HepG2 (cell line): ENCODE measurements around the gene CNTD1. TPM values are rescaled to one million over a fixed set of nuclear protein-coding genes. Genes with fewer than 3 reads are reported as not detected.

Source experiments
- ATF7-NPFF ChIP-seq: sonication (generic); formaldehyde crosslinking; IDR thresholded peaks from 2 replicates; pipeline ENCODE4 v1.8.1; 2023; ENCODE audit warnings: mild to moderate bottlenecking, low read depth, missing genetic modification reagents, moderate library complexity
- CHD4 ChIP-seq: fragments of 200-600 bp; sonication (generic); IDR thresholded peaks from 2 replicates; pipeline ENCODE4 v1.7.0; 2017; ENCODE audit warnings: mild to moderate bottlenecking, low read length, borderline replicate concordance
- EED ChIP-seq: sonication (generic); formaldehyde crosslinking; IDR thresholded peaks from 2 replicates; pipeline ENCODE4 v1.5.0; 2020; ENCODE audit warnings: mild to moderate bottlenecking, missing genetic modification reagents
- REL ChIP-seq: sonication (generic); formaldehyde crosslinking; conservative IDR thresholded peaks from 2 replicates; pipeline ENCODE4 v1.8.0; 2022; ENCODE audit warnings: mild to moderate bottlenecking, missing genetic modification reagents, moderate library complexity
- ZFAT ChIP-seq: sonication (generic); formaldehyde crosslinking; conservative IDR thresholded peaks from 2 replicates; pipeline ENCODE4 v1.8.1; 2023; ENCODE audit warnings: missing genetic modification reagents, inconsistent platforms
- ZNF350 ChIP-seq: sonication (generic); formaldehyde crosslinking; IDR thresholded peaks from 2 replicates; pipeline ENCODE4 v1.4.0; 2020; ENCODE audit warnings: mild to moderate bottlenecking, low read depth, missing genetic modification reagents, borderline replicate concordance
- ZNF563 ChIP-seq: sonication (generic); formaldehyde crosslinking; IDR thresholded peaks from 2 replicates; pipeline ENCODE4 v1.8.0; 2022; ENCODE audit warnings: mild to moderate bottlenecking, moderate library complexity, missing genetic modification reagents
- ZNF761 ChIP-seq: sonication (generic); formaldehyde crosslinking; conservative IDR thresholded peaks from 2 replicates; pipeline ENCODE4 v1.4.0; 2020; ENCODE audit warnings: mild to moderate bottlenecking, missing genetic modification reagents
- polyA plus RNA-seq, 8 experiments: library from polyadenylated mRNA; depleted of rRNA in 3 of 8; stranded (reverse) in 7 of 8; unstranded in 1 of 8; fragments of >200 nt; fragmentation: Illumina TruSeq in 4 of 8; extraction: Trizol in 4 of 8; gene quantifications; 2 replicates each; pipeline versions ENCODE4 v1.2.1 to v1.2.3, GENCODE V29; 2011 to 2016; ENCODE audit warnings: low read depth in 4 of 8, missing spikeins in 1 of 8, mixed read lengths in 1 of 8; ENCODE audit not compliant: insufficient read depth in 1 of 8
- total RNA-seq, 5 experiments: library from RNA; depleted of rRNA; stranded (reverse); fragments of >200 nt; fragmentation: Illumina TruSeq; extraction: Trizol; gene quantifications; 2 replicates each; pipeline ENCODE4 v1.2.3, GENCODE V29; 2016; ENCODE audit warnings: low read depth in 1 of 5
- TF ChIP-seq, protein P1 (sequence below): sonication (generic); formaldehyde crosslinking; IDR thresholded peaks from 2 replicates; pipeline ENCODE4 v1.5.0; 2020; ENCODE audit warnings: mild to moderate bottlenecking, missing genetic modification reagents
- TF ChIP-seq, protein P2 (sequence below): sonication (generic); formaldehyde crosslinking; conservative IDR thresholded peaks from 2 replicates; pipeline ENCODE4 v1.4.0; 2020; ENCODE audit warnings: mild to moderate bottlenecking, missing genetic modification reagents, moderate library complexity
- TF ChIP-seq, protein P3 (sequence below): sonication (generic); formaldehyde crosslinking; IDR thresholded peaks from 2 replicates; pipeline ENCODE4 v1.5.0; 2020; ENCODE audit warnings: missing genetic modification reagents
- TF ChIP-seq, protein P4 (sequence below): sonication (generic); formaldehyde crosslinking; IDR thresholded peaks from 2 replicates; pipeline ENCODE4 v1.8.0; 2022; ENCODE audit warnings: missing genetic modification reagents, mild to moderate bottlenecking, borderline replicate concordance
- TF ChIP-seq, protein P5 (sequence below): sonication (generic); formaldehyde crosslinking; IDR thresholded peaks from 2 replicates; pipeline ENCODE4 v1.5.1; 2020; ENCODE audit warnings: mild to moderate bottlenecking, missing genetic modification reagents, borderline replicate concordance
- TF ChIP-seq, protein P6 (sequence below): sonication (generic); formaldehyde crosslinking; IDR thresholded peaks from 2 replicates; pipeline ENCODE4 v1.4.0; 2020; ENCODE audit warnings: missing genetic modification reagents, borderline replicate concordance

Gene CNTD1
- total and polyA plus RNA-seq, 2 of the 13 experiments (the other 11 are each of a cell fraction or from before 2014, with no cell fraction given): 0.11 to 0.15 TPM

DNA sequence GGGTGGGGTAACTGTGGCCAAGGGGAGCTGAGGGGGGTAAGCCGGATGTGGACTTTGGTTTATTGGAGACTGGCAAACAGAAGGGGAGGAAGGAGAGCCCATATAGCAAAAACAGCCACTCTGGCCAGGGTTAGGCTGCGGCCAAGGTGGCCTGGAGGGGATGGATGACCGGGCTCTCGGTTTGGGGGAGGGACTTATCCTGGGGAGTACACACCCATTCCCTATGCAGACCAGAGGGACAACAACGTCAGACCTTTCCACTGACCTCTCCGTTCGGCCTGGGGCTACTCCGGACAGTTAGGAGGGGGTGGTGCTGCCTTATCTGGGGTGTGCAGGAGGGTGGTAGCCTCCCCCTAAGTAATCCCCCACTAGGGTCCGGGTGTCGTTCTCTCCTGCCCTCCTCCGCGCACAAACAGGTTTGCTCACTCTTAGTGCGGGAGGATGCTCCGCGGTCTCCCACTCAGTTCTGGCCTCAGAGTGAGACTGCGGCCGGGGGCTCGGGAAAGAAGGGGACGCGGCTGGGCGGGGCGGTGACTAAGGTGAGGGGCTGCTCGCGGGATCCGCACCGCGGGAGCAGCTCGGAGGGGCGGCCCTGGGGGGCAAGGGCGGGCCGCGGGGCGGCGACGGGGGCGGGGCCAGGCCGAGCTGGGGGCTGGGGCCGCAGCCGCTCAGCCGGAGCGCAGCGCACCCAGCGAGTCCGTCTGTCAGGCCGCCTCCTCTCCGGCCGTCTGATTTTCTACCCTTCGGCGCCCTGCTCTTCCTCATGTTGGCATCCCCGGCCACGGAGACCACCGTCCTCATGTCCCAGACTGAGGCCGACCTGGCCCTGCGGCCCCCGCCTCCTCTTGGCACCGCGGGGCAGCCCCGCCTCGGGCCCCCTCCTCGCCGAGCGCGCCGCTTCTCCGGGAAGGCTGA, 18.5 kb upstream of the CNTD1 start, which contains the start of gene WNK4 (continued):
- TF ChIP-seq, protein P1, sequence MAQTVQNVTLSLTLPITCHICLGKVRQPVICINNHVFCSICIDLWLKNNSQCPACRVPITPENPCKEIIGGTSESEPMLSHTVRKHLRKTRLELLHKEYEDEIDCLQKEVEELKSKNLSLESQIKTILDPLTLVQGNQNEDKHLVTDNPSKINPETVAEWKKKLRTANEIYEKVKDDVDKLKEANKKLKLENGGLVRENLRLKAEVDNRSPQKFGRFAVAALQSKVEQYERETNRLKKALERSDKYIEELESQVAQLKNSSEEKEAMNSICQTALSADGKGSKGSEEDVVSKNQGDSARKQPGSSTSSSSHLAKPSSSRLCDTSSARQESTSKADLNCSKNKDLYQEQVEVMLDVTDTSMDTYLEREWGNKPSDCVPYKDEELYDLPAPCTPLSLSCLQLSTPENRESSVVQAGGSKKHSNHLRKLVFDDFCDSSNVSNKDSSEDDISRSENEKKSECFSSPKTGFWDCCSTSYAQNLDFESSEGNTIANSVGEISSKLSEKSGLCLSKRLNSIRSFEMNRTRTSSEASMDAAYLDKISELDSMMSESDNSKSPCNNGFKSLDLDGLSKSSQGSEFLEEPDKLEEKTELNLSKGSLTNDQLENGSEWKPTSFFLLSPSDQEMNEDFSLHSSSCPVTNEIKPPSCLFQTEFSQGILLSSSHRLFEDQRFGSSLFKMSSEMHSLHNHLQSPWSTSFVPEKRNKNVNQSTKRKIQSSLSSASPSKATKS (CRISPR knock-in tag): peak; percentile 18; the same call in 1 of the 2 replicates
- peak; percentile 74 for TF ChIP-seq ZNF350
- TF ChIP-seq ZFAT (CRISPR knock-in tag): no peak
- no peak for TF ChIP-seq CHD4
- TF ChIP-seq, protein P2, sequence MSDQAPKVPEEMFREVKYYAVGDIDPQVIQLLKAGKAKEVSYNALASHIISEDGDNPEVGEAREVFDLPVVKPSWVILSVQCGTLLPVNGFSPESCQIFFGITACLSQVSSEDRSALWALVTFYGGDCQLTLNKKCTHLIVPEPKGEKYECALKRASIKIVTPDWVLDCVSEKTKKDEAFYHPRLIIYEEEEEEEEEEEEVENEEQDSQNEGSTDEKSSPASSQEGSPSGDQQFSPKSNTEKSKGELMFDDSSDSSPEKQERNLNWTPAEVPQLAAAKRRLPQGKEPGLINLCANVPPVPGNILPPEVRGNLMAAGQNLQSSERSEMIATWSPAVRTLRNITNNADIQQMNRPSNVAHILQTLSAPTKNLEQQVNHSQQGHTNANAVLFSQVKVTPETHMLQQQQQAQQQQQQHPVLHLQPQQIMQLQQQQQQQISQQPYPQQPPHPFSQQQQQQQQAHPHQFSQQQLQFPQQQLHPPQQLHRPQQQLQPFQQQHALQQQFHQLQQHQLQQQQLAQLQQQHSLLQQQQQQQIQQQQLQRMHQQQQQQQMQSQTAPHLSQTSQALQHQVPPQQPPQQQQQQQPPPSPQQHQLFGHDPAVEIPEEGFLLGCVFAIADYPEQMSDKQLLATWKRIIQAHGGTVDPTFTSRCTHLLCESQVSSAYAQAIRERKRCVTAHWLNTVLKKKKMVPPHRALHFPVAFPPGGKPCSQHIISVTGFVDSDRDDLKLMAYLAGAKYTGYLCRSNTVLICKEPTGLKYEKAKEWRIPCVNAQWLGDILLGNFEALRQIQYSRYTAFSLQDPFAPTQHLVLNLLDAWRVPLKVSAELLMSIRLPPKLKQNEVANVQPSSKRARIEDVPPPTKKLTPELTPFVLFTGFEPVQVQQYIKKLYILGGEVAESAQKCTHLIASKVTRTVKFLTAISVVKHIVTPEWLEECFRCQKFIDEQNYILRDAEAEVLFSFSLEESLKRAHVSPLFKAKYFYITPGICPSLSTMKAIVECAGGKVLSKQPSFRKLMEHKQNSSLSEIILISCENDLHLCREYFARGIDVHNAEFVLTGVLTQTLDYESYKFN: peak; percentile 99
- TF ChIP-seq, protein P3, sequence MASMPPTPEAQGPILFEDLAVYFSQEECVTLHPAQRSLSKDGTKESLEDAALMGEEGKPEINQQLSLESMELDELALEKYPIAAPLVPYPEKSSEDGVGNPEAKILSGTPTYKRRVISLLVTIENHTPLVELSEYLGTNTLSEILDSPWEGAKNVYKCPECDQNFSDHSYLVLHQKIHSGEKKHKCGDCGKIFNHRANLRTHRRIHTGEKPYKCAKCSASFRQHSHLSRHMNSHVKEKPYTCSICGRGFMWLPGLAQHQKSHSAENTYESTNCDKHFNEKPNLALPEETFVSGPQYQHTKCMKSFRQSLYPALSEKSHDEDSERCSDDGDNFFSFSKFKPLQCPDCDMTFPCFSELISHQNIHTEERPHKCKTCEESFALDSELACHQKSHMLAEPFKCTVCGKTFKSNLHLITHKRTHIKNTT (CRISPR knock-in tag): no peak
- peak; percentile 2; the same call in 1 of the 2 replicates for TF ChIP-seq EED
- peak; percentile 91 for TF ChIP-seq ATF7-NPFF (CRISPR knock-in tag)
- peak; percentile 88 for TF ChIP-seq ZNF563 (CRISPR knock-in tag)
- TF ChIP-seq, protein P4, sequence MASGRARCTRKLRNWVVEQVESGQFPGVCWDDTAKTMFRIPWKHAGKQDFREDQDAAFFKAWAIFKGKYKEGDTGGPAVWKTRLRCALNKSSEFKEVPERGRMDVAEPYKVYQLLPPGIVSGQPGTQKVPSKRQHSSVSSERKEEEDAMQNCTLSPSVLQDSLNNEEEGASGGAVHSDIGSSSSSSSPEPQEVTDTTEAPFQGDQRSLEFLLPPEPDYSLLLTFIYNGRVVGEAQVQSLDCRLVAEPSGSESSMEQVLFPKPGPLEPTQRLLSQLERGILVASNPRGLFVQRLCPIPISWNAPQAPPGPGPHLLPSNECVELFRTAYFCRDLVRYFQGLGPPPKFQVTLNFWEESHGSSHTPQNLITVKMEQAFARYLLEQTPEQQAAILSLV (CRISPR knock-in tag): peak; percentile 23; the same call in 1 of the 2 replicates
- TF ChIP-seq, protein P5, sequence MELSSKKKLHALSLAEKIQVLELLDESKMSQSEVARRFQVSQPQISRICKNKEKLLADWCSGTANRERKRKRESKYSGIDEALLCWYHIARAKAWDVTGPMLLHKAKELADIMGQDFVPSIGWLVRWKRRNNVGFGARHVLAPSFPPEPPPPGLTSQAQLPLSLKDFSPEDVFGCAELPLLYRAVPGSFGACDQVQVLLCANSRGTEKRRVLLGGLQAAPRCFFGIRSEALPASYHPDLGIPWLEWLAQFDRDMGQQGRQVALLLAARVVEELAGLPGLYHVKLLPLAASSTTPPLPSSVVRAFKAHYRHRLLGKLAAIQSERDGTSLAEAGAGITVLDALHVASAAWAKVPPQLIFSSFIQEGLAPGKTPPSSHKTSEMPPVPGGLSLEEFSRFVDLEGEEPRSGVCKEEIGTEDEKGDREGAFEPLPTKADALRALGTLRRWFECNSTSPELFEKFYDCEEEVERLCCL (CRISPR knock-in tag): no peak
- peak; percentile 95 for TF ChIP-seq REL (CRISPR knock-in tag)
- TF ChIP-seq, protein P6, sequence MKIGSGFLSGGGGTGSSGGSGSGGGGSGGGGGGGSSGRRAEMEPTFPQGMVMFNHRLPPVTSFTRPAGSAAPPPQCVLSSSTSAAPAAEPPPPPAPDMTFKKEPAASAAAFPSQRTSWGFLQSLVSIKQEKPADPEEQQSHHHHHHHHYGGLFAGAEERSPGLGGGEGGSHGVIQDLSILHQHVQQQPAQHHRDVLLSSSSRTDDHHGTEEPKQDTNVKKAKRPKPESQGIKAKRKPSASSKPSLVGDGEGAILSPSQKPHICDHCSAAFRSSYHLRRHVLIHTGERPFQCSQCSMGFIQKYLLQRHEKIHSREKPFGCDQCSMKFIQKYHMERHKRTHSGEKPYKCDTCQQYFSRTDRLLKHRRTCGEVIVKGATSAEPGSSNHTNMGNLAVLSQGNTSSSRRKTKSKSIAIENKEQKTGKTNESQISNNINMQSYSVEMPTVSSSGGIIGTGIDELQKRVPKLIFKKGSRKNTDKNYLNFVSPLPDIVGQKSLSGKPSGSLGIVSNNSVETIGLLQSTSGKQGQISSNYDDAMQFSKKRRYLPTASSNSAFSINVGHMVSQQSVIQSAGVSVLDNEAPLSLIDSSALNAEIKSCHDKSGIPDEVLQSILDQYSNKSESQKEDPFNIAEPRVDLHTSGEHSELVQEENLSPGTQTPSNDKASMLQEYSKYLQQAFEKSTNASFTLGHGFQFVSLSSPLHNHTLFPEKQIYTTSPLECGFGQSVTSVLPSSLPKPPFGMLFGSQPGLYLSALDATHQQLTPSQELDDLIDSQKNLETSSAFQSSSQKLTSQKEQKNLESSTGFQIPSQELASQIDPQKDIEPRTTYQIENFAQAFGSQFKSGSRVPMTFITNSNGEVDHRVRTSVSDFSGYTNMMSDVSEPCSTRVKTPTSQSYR (CRISPR knock-in tag): peak; percentile 52; the same call in 1 of the 2 replicates
- TF ChIP-seq ZNF761: no peak; the same call in 1 of the 2 replicates
